ENCODE data around the gene CBARP.

Gene CBARP

GRCh38 chr19:1261538-1261797 is 23.7 kb upstream of the CBARP start:
- Histone ChIP-seq H3K9me3 (ENCODE audit: control insufficient read depth, low read length) (no peaks in the 10 kb centered on the region), H3K4me3 (ENCODE audit: extremely low read depth, insufficient read depth, low read length, poor library complexity, severe bottlenecking) (peak overlapping the region; percentile 62), H3K4me1 (ENCODE audit: control insufficient read depth, insufficient read depth, low read length, poor library complexity, severe bottlenecking) (peaks cover 74% of the 10 kb centered on the region), H3K36me3 (ENCODE audit: control insufficient read depth, insufficient read depth, low read length) (peaks cover 20% of the 10 kb centered on the region), H3K27ac (ENCODE audit: low read depth, low read length, severe bottlenecking) (peak overlapping the region; percentile 89)
- 21 to 22% methylated on average over 14 of the region's 14 CpGs for WGBS, 2 experiments (ENCODE audit: insufficient coverage in 2 of 2)

GRCh38 chr19:1260749-1261537 is 23.1 kb upstream of the CBARP start:
- Histone ChIP-seq H3K36me3 (ENCODE audit: control insufficient read depth, insufficient read depth, low read length) (peaks cover 26% of the 10 kb centered on the region), H3K4me1 (ENCODE audit: control insufficient read depth, insufficient read depth, low read length, poor library complexity, severe bottlenecking) (peaks cover 74% of the 10 kb centered on the region), H3K4me3 (ENCODE audit: extremely low read depth, insufficient read depth, low read length, poor library complexity, severe bottlenecking) (peak overlapping the region; percentile 62), H3K9me3 (ENCODE audit: control insufficient read depth, low read length) (no peaks in the 10 kb centered on the region), H3K27ac (ENCODE audit: low read depth, low read length, severe bottlenecking) (peak overlapping the region; percentile 89)
- WGBS, 2 experiments (ENCODE audit: insufficient coverage in 2 of 2) = 1% methylated on average over 30 to 58 of the region's 83 CpGs

GRCh38 chr19:1259876-1260748 is 22.3 kb upstream of the CBARP start:
- peak overlapping the region; percentile 18 for H3K4me3 ChIP-seq (ENCODE audit: extremely low read depth, insufficient read depth, low read length, poor library complexity, severe bottlenecking)
- peak overlapping the region; percentile 75 for H3K27ac ChIP-seq (ENCODE audit: low read depth, low read length, severe bottlenecking)
- WGBS, 2 experiments (ENCODE audit: insufficient coverage in 2 of 2) = 22 to 30% methylated on average over 21 to 27 of the region's 33 CpGs
- peaks cover 34% of the 10 kb centered on the region for H3K36me3 ChIP-seq (ENCODE audit: control insufficient read depth, insufficient read depth, low read length)
- H3K9me3 ChIP-seq (ENCODE audit: control insufficient read depth, low read length) = no peaks in the 10 kb centered on the region
- H3K4me1 ChIP-seq (ENCODE audit: control insufficient read depth, insufficient read depth, low read length, poor library complexity, severe bottlenecking) = peaks cover 77% of the 10 kb centered on the region

GRCh38 chr19:1259206-1259875 is 21.5 kb upstream of the CBARP start:
- peak overlapping the region; percentile 75 for H3K27ac ChIP-seq (ENCODE audit: low read depth, low read length, severe bottlenecking)
- peaks cover 42% of the 10 kb centered on the region for H3K36me3 ChIP-seq (ENCODE audit: control insufficient read depth, insufficient read depth, low read length)
- H3K4me1 ChIP-seq (ENCODE audit: control insufficient read depth, insufficient read depth, low read length, poor library complexity, severe bottlenecking) = peaks cover 76% of the 10 kb centered on the region
- H3K9me3 ChIP-seq (ENCODE audit: control insufficient read depth, low read length) = no peaks in the 10 kb centered on the region
- WGBS, 2 experiments (ENCODE audit: insufficient coverage in 2 of 2) = 26 to 29% methylated on average over 14 to 15 of the region's 17 CpGs
- H3K4me3 ChIP-seq (ENCODE audit: extremely low read depth, insufficient read depth, low read length, poor library complexity, severe bottlenecking) = peak overlapping the region; percentile 11

GRCh38 chr19:1258707-1259205 is 21.0 kb upstream of the CBARP start:
- peak overlapping the region; percentile 75 for H3K27ac ChIP-seq (ENCODE audit: low read depth, low read length, severe bottlenecking)
- no peaks in the 10 kb centered on the region for H3K9me3 ChIP-seq (ENCODE audit: control insufficient read depth, low read length)
- H3K4me1 ChIP-seq (ENCODE audit: control insufficient read depth, insufficient read depth, low read length, poor library complexity, severe bottlenecking) = peaks cover 79% of the 10 kb centered on the region
- WGBS, 2 experiments (ENCODE audit: insufficient coverage in 2 of 2) = 60 to 77% methylated on average over 2 to 6 of the region's 15 CpGs
- H3K36me3 ChIP-seq (ENCODE audit: control insufficient read depth, insufficient read depth, low read length) = peaks cover 47% of the 10 kb centered on the region
- no peak overlapping the region for H3K4me3 ChIP-seq (ENCODE audit: extremely low read depth, insufficient read depth, low read length, poor library complexity, severe bottlenecking)

- Histone ChIP-seq H3K4me1 (ENCODE audit: control insufficient read depth, insufficient read depth, low read length, poor library complexity, severe bottlenecking) (peaks cover 80% of the 10 kb centered on the region), H3K9me3 (ENCODE audit: control insufficient read depth, low read length) (no peaks in the 10 kb centered on the region), H3K4me3 (ENCODE audit: extremely low read depth, insufficient read depth, low read length, poor library complexity, severe bottlenecking) (no peak overlapping the region), H3K36me3 (ENCODE audit: control insufficient read depth, insufficient read depth, low read length) (peaks cover 53% of the 10 kb centered on the region), H3K27ac (ENCODE audit: low read depth, low read length, severe bottlenecking) (peak overlapping the region; percentile 36)
- 70 to 78% methylated on average over 2 to 6 of the region's 8 CpGs for WGBS, 2 experiments (ENCODE audit: insufficient coverage in 2 of 2)
Observed at GRCh38 chr19:1258163-1258492, 20.3 kb upstream of the CBARP start.

GRCh38 chr19:1257475-1258162 is 19.8 kb upstream of the CBARP start:
- Histone ChIP-seq H3K36me3 (ENCODE audit: control insufficient read depth, insufficient read depth, low read length) (peaks cover 56% of the 10 kb centered on the region), H3K4me3 (ENCODE audit: extremely low read depth, insufficient read depth, low read length, poor library complexity, severe bottlenecking) (no peak overlapping the region), H3K4me1 (ENCODE audit: control insufficient read depth, insufficient read depth, low read length, poor library complexity, severe bottlenecking) (peaks cover 78% of the 10 kb centered on the region), H3K9me3 (ENCODE audit: control insufficient read depth, low read length) (no peaks in the 10 kb centered on the region), H3K27ac (ENCODE audit: low read depth, low read length, severe bottlenecking) (peak overlapping the region; percentile 45)
- 71 to 83% methylated on average over 6 of the region's 23 CpGs for WGBS, 2 experiments (ENCODE audit: insufficient coverage in 2 of 2)

GRCh38 chr19:1256646-1257474 is 19.1 kb upstream of the CBARP start:
- WGBS, 2 experiments (ENCODE audit: insufficient coverage in 2 of 2) = 94 to 96% methylated on average over 41 to 43 of the region's 46 CpGs
- H3K4me1 ChIP-seq (ENCODE audit: control insufficient read depth, insufficient read depth, low read length, poor library complexity, severe bottlenecking) = peaks cover 70% of the 10 kb centered on the region
- H3K36me3 ChIP-seq (ENCODE audit: control insufficient read depth, insufficient read depth, low read length) = peaks cover 64% of the 10 kb centered on the region
- H3K9me3 ChIP-seq (ENCODE audit: control insufficient read depth, low read length) = no peaks in the 10 kb centered on the region
- H3K27ac ChIP-seq (ENCODE audit: low read depth, low read length, severe bottlenecking) = peak overlapping the region; percentile 23
- no peak overlapping the region for H3K4me3 ChIP-seq (ENCODE audit: extremely low read depth, insufficient read depth, low read length, poor library complexity, severe bottlenecking)

- H3K9me3 ChIP-seq (ENCODE audit: control insufficient read depth, low read length) = no peaks in the 10 kb centered on the region
- H3K4me3 ChIP-seq (ENCODE audit: extremely low read depth, insufficient read depth, low read length, poor library complexity, severe bottlenecking) = no peak overlapping the region
- peak overlapping the region; percentile 62 for H3K27ac ChIP-seq (ENCODE audit: low read depth, low read length, severe bottlenecking)
- peaks cover 75% of the 10 kb centered on the region for H3K36me3 ChIP-seq (ENCODE audit: control insufficient read depth, insufficient read depth, low read length)
- 95 to 96% methylated on average over 50 to 51 of the region's 52 CpGs for WGBS, 2 experiments (ENCODE audit: insufficient coverage in 2 of 2)
- peaks cover 62% of the 10 kb centered on the region for H3K4me1 ChIP-seq (ENCODE audit: control insufficient read depth, insufficient read depth, low read length, poor library complexity, severe bottlenecking)
Observed at GRCh38 chr19:1255186-1256161, 17.7 kb upstream of the CBARP start.

All from mesodermal cell (in vitro differentiated cells).